Fibroblast of pulmonary artery (primary cell): ENCODE data around the gene NRBF2.

Source experiments
- DNase-seq: peaks from one replicate; pipeline ENCODE4 v3.0.0-alpha.2; 2010; ENCODE audit warnings: low read depth
- H3K4me3 ChIP-seq: replicated peaks from 2 replicates; pipeline ENCODE4 v1.5.1; 2011; ENCODE audit warnings: low read depth, mild to moderate bottlenecking, control low read depth, low read length, moderate library complexity
- CTCF ChIP-seq: IDR thresholded peaks from 2 replicates; pipeline ENCODE4 v1.5.1; 2011; ENCODE audit warnings: mild to moderate bottlenecking, control low read depth, low read length, inconsistent platforms; ENCODE audit errors: missing control alignments

Gene NRBF2

GRCh38 chr10:63165249-63165648 is 32.1 kb downstream of the NRBF2 start:
- H3K4me3 ChIP-seq, result no peak overlapping the region
- no peak for TF ChIP-seq CTCF
- no peak for DNase-seq

- peak; percentile 87 for TF ChIP-seq CTCF
- DNase-seq, result peak; percentile 93
Measured at GRCh38 chr10:63166742-63167258, 33.7 kb downstream of the NRBF2 start.

GRCh38 chr10:63168821-63169462 is 35.8 kb downstream of the NRBF2 start:
- H3K4me3 ChIP-seq, result no peak overlapping the region
- no peak for TF ChIP-seq CTCF
- DNase-seq, result no peak

More at GRCh38 chr10:63166742-63167258, 33.7 kb downstream of the NRBF2 start:
- H3K4me3 ChIP-seq, result no peak overlapping the region

GRCh38 chr10:63169624-63170023 is 36.5 kb downstream of the NRBF2 start:
- TF ChIP-seq CTCF, result no peak
- no peak for DNase-seq
- no peak overlapping the region for H3K4me3 ChIP-seq

GRCh38 chr10:63171255-63171855 is 38.2 kb downstream of the NRBF2 start:
- no peak for DNase-seq
- H3K4me3 ChIP-seq, result no peak overlapping the region
- no peak for TF ChIP-seq CTCF

GRCh38 chr10:63171926-63172325 is 38.8 kb downstream of the NRBF2 start:
- no peak for TF ChIP-seq CTCF
- no peak overlapping the region for H3K4me3 ChIP-seq
- DNase-seq, result no peak
